GM20000 (cell line): Measurements from ENCODE around the gene NINL.
"Not testable (repeated sequence)": the region's sequence is repeated elsewhere in the genome, so short reads cannot be mapped to it uniquely, and the experiment has no call there.

ENCODE experiments used
- DNase-seq: peaks from one replicate; pipeline ENCODE4 v3.0.0; 2012; ENCODE audit warnings: low spot score
- CTCF ChIP-seq: IDR thresholded peaks from 2 replicates; pipeline ENCODE4 v1.5.1; 2012; ENCODE audit warnings: mild to moderate bottlenecking, control low read depth; ENCODE audit errors: extremely low read depth, missing control alignments

Gene NINL

DNA sequence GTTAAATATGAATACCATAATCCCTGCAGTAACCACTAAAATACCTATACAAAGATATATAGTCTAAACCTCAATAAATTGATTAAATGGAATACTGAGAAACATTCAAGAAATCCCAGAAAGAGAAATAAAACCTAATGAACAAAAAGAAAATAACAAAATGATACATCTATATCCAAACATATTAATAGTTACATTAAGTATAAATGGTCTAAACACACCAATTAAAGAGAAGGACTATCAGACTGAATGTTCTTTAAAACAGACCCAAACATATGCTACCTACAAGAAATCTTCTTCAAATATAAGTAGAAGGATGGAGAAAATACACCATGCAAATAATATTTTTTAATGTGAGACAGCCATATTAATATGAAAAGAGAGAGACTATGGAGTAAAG is 22.0 kb downstream of the NINL start:
- TF ChIP-seq CTCF = no peak
- DNase-seq = no peak

DNA sequence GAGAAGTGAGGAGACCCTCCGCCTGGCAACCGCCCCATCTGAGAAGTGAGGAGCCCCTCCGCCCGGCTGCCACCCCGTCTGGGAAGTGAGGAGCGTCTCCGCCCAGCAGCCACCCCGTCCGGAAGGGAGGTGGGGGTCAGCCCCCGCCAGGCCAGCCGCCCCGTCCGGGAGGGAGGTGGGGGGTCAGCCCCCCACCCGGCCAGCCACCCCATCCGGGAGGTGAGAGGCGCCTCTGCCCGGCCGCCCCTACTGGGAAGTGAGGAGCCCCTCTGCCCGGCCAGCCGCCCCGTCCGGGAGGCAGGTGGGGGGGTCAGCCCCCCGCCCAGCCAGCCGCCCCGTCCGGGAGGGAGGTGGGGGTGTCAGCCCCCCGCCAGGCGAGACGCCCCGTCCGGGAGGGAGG is 23.6 kb downstream of the NINL start:
- DNase-seq = not testable (repeated sequence)

GRCh38 chr20:25553819-25554296 is 31.5 kb downstream of the NINL start:
- no peak for DNase-seq
- TF ChIP-seq CTCF = no peak

- no peak for TF ChIP-seq CTCF
- DNase-seq = no peak
These were observed 32.4 kb downstream of the NINL start for GRCh38 chr20:25552977-25553376.

DNA sequence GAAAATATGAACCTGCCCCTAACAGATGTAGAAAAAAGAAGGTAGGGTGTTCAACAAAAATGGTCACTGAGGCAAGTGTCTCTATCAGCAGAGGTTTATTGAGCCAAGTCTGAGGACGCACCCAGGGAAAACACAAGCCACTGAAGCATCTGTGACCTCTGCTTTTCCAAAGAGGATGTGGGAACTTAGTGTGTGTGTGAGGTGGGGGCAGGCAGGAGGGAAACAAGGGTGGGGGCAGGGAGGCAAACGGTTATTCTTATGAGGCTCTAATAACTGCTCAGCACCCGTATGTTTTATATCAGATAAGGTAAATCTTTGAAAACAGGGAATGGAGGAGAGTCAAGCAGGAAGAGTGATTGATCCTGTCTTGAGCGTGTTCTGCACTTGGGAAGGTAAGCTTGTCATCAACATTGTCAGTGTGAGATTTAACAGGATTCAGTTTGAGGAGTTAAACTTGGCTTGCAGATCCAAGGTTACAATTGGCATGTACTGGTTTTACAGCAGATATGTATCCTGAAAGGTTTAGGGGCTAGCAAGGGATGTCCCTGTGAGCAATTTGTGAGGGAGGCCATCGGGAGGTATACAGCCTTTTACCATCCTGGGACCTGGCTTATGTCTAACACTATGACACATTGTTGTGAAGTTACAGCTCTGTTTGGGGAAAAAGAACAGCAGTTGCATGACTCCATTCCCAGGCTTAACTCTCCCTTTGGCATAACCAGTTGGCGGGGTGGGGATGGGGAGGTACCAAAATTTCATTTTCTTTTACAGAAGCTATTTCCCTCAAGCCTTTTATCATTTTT is 33.7 kb downstream of the NINL start:
- TF ChIP-seq CTCF = no peak
- DNase-seq = no peak

DNA sequence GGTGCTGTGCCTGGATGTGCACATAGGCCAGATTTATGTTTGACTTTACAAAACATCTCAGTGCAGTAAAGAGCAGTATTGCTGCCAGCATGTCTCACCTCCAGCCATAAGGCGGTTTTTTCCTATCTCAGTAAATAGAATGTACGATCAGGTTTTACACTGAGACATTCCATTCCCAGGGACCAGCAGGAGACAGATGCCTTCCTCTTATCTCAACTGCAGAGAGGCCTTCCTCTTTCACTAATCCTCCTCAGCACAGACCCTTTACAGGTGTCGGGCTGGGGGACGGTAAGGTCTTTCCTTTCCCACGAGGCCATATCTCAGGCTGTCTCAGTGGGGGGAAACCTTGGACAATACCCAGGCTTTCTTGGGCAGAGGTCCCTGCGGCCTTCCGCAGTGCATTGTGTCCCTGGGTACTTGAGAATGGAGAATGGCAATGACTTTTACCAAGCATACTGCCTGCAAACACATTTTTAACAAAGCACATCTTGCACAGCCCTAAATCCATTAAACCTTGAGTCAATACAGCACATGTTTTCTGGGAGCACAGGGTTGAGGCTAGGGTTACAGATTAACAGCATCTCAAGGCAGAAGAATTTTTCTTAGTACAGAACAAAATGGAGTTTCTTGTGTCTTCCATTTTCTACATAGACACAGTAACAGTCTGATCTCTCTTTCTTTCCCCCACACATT is 34.5 kb downstream of the NINL start:
- DNase-seq = not testable (repeated sequence)

DNA sequence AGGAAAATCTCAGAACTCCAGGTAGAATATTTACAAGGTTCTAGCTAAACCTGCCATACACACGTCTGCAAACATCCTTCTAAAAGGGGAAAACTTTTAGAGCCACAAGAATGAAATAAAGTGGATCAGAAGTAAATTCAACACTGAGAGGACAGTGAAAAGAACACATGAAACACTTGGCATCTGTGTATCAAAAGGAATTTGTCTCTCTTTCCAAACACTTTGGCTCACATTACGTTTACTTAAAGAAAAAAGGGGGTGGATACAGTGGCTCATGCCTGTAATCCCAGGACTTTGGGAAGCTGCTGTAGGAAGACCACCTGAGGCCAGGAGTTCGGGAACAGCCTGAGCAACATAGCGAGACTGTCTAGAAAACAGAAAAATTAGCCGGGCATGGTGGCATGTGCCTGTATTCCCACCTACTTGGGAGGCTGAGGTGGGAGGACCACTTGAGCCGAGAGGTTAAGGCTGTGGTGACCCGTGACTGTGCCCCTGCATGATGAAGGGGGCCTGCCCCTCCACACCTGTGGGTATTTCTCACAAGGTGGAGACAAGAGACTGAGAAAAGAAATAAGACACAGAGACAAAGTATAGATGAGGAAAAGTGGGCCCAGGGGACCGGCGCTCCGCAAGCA is 35.4 kb downstream of the NINL start:
- TF ChIP-seq CTCF = no peak

DNA sequence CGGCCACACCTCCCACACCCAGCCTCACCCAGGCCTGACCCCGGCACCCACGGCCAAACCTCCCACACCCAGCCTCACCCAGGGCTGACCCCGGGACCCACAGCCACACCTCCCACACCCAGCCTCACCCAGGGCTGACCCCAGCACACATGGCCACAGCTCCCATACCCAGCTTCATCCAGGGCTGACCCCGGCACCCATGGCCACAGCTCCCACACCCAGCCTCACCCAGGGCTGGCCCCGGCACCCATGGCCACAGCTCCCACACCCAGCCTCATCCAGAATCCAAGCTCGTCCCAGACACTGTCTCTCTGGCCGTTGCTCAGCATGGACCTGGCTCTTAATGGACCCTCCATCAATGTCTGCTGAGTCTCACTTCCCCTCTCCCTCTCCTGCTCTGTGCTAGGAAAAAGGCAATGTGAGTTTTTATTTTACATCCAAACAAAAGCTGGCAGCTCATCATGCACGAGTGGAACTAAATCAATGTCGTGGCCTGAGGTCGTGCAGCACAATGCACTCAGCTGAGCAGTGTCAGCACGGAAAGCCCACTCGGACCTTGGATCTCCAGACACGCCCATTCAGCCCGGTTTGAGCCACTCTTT is 36.1 kb downstream of the NINL start:
- no peak for DNase-seq
- TF ChIP-seq CTCF = no peak

More for the DNA sequence above, 35.4 kb downstream of the NINL start:
- no peak for DNase-seq
